ENCODE data around the gene CDX2. TPM values are rescaled to one million over a fixed set of nuclear protein-coding genes. Genes with fewer than 3 reads are reported as not detected.

CDX2 gene
- total and polyA plus RNA-seq, 10 of the 15 experiments (the other 5 are each of a cell fraction or from before 2014, with no cell fraction given) = 0.15 TPM; not detected in 9

DNA sequence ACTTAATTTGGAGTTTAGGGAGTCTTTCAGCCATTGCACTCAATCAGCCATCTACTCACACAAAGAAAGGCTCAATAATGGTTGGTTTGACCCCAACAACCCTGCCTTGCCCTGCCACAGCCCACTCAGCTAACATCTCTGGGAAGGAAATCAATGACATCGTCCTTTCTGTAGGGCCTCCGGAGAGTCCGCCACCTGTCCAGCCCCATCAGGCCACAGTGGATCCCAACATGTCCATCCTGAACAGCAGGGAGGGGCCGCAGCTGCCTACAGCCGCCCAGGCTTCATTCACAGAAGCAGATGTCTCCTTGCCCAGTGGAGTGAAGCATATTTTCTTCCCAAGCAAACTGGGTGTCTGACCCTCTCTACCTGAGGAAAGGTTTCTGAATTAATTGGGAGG, 4.2 kb upstream of the CDX2 start (continued):
- TF ChIP-seq LARP7 (IDR thresholded peaks at IDR 0.05) = no peak

- H3K27ac ChIP-seq (ENCODE audit: control insufficient read depth, insufficient read depth) = no peak overlapping the region
- in situ Hi-C loops (cut with MboI) (no loop called here), intact Hi-C loops (cut with micrococcal nuclease; ENCODE audit: unreplicated experiment) (no loop called here)
- 15% methylated on average over 2 of the region's 2 CpGs for WGBS (ENCODE audit: insufficient coverage, insufficient replicate concordance, low lambda C conversion rate, missing lambda C conversion rate)
- FAIRE-seq = no peak
- H3K79me2 ChIP-seq (ENCODE audit: control insufficient read depth, insufficient read depth, low read length) = no peaks in the 10 kb centered on the region
- no peak for DNase-seq (ENCODE audit: low read depth, low spot score)
- H3K4me2 ChIP-seq (ENCODE audit: control insufficient read depth, insufficient read depth) = no peak overlapping the region
- SMC1A ChIA-PET (ENCODE audit: uncharacterized antibody, unreplicated experiment) = no interaction called here
- ATAC-seq = no peak
- no peaks in the 10 kb centered on the region for H3K36me3 ChIP-seq (ENCODE audit: control insufficient read depth in 2 of 2, insufficient read depth in 2 of 2, low read length in 1 of 2)
- H4K20me1 ChIP-seq (ENCODE audit: control insufficient read depth, insufficient read depth) = no peaks in the 10 kb centered on the region
- RAD21 ChIA-PET (ENCODE audit: unreplicated experiment) = no interaction called here
- H3K4me1 ChIP-seq (ENCODE audit: control insufficient read depth, insufficient read depth, low read length) = no peaks in the 10 kb centered on the region
- CTCF ChIA-PET = interaction anchor here (0.8 kb wide), 1 partner anchor 10 kb away, joined by 3 read pairs; no protein-coding TSS in a partner anchor
- peaks cover 21 to 37% of the 10 kb centered on the region in 2 experiments for H3K27me3 ChIP-seq (replicated peaks in 1 of 2; ENCODE audit: control insufficient read depth in 2 of 2, insufficient read depth in 2 of 2, low read length in 1 of 2)
- no peak overlapping the region for H3K9ac ChIP-seq (ENCODE audit: control insufficient read depth, insufficient read depth, low read length)
- no peaks in the 10 kb centered on the region for H3K9me3 ChIP-seq (replicated peaks; ENCODE audit: control insufficient read depth, insufficient read depth, low read length)
- no peak overlapping the region for H2AFZ ChIP-seq (ENCODE audit: control insufficient read depth, low read depth, low read length)
- BruUV-seq (replicated peaks) = no TSS peak
- POLR2A ChIA-PET = no interaction called here
- TF ChIP-seq MEF2A (IDR thresholded peaks at IDR 0.05; ENCODE audit: insufficient read depth, low read depth, low read length) = no peak
- TF ChIP-seq POLR2AphosphoS2 (IDR thresholded peaks at IDR 0.05; ENCODE audit: low read depth, low read length) = no peak
- TF ChIP-seq HDGF (IDR thresholded peaks at IDR 0.05) = no peak
- TF ChIP-seq PAX5 (IDR thresholded peaks at IDR 0.05; ENCODE audit: borderline replicate concordance, low read depth, low read length) = no peak
- no peak for TF ChIP-seq TCF12 (IDR thresholded peaks at IDR 0.05; ENCODE audit: low read depth, low read length)
- no peak for TF ChIP-seq IRF3 (IDR thresholded peaks at IDR 0.05)
- TF ChIP-seq TBL1XR1 (IDR thresholded peaks at IDR 0.05; ENCODE audit: low read depth, low read length) = no peak
- no peak for TF ChIP-seq EP300 (IDR thresholded peaks at IDR 0.05; ENCODE audit: borderline replicate concordance in 1 of 2, control insufficient read depth in 1 of 2, low read depth in 2 of 2, low read length in 2 of 2)
- TF ChIP-seq, protein P1, sequence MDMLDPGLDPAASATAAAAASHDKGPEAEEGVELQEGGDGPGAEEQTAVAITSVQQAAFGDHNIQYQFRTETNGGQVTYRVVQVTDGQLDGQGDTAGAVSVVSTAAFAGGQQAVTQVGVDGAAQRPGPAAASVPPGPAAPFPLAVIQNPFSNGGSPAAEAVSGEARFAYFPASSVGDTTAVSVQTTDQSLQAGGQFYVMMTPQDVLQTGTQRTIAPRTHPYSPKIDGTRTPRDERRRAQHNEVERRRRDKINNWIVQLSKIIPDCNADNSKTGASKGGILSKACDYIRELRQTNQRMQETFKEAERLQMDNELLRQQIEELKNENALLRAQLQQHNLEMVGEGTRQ (IDR thresholded peaks at IDR 0.05; ENCODE audit: borderline replicate concordance, low read depth, low read length) = no peak
- no peak overlapping the region for H3K4me3 ChIP-seq
These were observed 3.3 kb upstream of the CDX2 start for GRCh38 chr13:27972478-27972820.

Data from GM12878 (cell line).